Suprapubic skin (tissue), 4 donors: Measurements from ENCODE around the gene RUFY3. TPM values are rescaled to one million over a fixed set of nuclear protein-coding genes. Genes with fewer than 3 reads are reported as not detected.

Experiments
- DNase-seq, 2 donors: peaks; one replicate each; pipeline ENCODE4 v3.0.0-alpha.2; 2019; ENCODE audit warnings: low spot score in 2 of 2
- H3K27ac ChIP-seq: fragments of 200-600 bp; sonication (generic); one replicate; pipeline ENCODE4 v1.5.1; 2019
- H3K27me3 ChIP-seq: fragments of 200-600 bp; sonication (generic); one replicate; pipeline ENCODE4 v1.5.1; 2019
- H3K36me3 ChIP-seq: fragments of 200-600 bp; sonication (generic); one replicate; pipeline ENCODE4 v1.5.1; 2019
- H3K4me1 ChIP-seq: fragments of 200-600 bp; sonication (generic); one replicate; pipeline ENCODE4 v1.5.1; 2019
- H3K4me3 ChIP-seq: fragments of 200-600 bp; sonication (generic); one replicate; pipeline ENCODE4 v1.5.1; 2019; ENCODE audit warnings: mild to moderate bottlenecking
- H3K9me3 ChIP-seq: fragments of 200-600 bp; sonication (generic); one replicate; pipeline ENCODE4 v1.5.1; 2019
- EP300 ChIP-seq: sonication (generic); formaldehyde crosslinking; IDR thresholded peaks from one replicate; pipeline ENCODE4 v1.6.1; 2017; ENCODE audit warnings: antibody characterized with exemption
- POLR2A ChIP-seq, 2 donors: fragments of 450-650 bp; IDR thresholded peaks; one replicate each; pipeline ENCODE4 v1.6.1; 2017; ENCODE audit warnings: antibody characterized with exemption in 2 of 2, mild to moderate bottlenecking in 2 of 2, moderate library complexity in 2 of 2
- POLR2AphosphoS5 ChIP-seq, 3 donors: sonication (generic); formaldehyde crosslinking; IDR thresholded peaks; one replicate each; pipeline ENCODE4 v1.6.1; 2017; ENCODE audit warnings: antibody characterized with exemption in 3 of 3
- WGBS: methylation state at CpG from one replicate; pipeline ENCODE4 v1.1.5; 2018; 5-methylcytosine and 5-hydroxymethylcytosine counted together
- total RNA-seq, 4 donors: library from RNA; depleted of rRNA; stranded (reverse); fragments of >200 nt; gene quantifications; one replicate each; pipeline ENCODE4 v1.1.0, GENCODE V29; 2016
- TF ChIP-seq, protein P1 (sequence below), 2 donors: fragments of 200-600 bp in 1 of 2; fragments of 450-650 bp in 1 of 2; sonication (generic) in 1 of 2; IDR thresholded peaks; one replicate each; pipeline ENCODE4 v1.5.1; 2016 to 2019; ENCODE audit warnings: antibody characterized with exemption in 2 of 2, mild to moderate bottlenecking in 1 of 2, moderate library complexity in 1 of 2

RUFY3 gene
- total RNA-seq, 4 donors from 2014 or later = 53.2 to 155 (median 68.1) TPM

- TF ChIP-seq POLR2A (IDR thresholded peaks at IDR 0.05) (no peak), EP300 (no peak), POLR2AphosphoS5 (IDR thresholded peaks at IDR 0.05) (no peak)
- TF ChIP-seq, protein P1, sequence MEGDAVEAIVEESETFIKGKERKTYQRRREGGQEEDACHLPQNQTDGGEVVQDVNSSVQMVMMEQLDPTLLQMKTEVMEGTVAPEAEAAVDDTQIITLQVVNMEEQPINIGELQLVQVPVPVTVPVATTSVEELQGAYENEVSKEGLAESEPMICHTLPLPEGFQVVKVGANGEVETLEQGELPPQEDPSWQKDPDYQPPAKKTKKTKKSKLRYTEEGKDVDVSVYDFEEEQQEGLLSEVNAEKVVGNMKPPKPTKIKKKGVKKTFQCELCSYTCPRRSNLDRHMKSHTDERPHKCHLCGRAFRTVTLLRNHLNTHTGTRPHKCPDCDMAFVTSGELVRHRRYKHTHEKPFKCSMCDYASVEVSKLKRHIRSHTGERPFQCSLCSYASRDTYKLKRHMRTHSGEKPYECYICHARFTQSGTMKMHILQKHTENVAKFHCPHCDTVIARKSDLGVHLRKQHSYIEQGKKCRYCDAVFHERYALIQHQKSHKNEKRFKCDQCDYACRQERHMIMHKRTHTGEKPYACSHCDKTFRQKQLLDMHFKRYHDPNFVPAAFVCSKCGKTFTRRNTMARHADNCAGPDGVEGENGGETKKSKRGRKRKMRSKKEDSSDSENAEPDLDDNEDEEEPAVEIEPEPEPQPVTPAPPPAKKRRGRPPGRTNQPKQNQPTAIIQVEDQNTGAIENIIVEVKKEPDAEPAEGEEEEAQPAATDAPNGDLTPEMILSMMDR (IDR thresholded peaks at IDR 0.05) = no peak
- no peaks in the 10 kb centered on the region for H3K4me1 ChIP-seq
- no peak for DNase-seq
- no peak overlapping the region for H3K27ac ChIP-seq
- no peaks in the 10 kb centered on the region for H3K9me3 ChIP-seq
- H3K36me3 ChIP-seq = peaks cover 54% of the 10 kb centered on the region
- H3K27me3 ChIP-seq = no peaks in the 10 kb centered on the region
- WGBS = 92% methylated on average over 1 of the region's 1 CpG
- no peak overlapping the region for H3K4me3 ChIP-seq
Observed at GRCh38 chr4:70801265-70801809, 79.6 kb downstream of the RUFY3 start.

DNA sequence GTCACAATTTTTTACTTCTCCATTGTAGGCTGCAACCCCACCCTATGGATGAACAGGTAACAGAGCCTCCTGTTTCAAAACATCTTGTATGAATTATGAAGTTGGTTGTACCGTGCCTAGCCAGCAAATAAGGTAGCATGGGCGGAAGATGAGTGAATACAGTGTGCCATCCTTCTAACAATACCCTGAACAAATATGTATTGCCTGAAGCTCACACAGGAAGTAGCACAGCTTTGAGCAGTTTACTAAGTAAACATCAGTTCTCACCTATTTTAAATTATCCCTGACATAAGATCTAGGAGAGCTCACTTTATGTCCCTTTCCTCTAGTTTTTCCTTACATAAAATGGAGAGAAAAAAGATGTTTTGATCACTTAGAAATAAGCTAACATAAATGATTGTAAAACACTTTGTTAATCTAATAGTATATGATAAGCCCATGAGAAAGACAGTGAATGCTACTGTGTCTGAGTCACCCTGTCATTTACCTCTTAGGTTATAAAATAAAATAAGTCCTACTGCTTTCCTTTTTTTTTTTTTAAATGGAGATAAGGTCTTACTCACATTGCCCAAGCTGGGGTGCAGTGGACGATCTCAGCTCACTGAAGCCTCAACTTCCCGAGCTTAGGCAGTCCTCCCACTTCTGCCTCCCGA, 81.3 kb downstream of the RUFY3 start:
- TF ChIP-seq POLR2A (IDR thresholded peaks at IDR 0.05) (no peak), EP300 (no peak), POLR2AphosphoS5 (IDR thresholded peaks at IDR 0.05) (no peak)
- TF ChIP-seq, protein P1 (IDR thresholded peaks at IDR 0.05) = no peak
- H3K4me1 ChIP-seq = no peaks in the 10 kb centered on the region
- WGBS = 88% methylated on average over 5 of the region's 5 CpGs

GRCh38 chr4:70808151-70808550, 86.4 kb downstream of the RUFY3 start:
- DNase-seq = no peak
- no peaks in the 10 kb centered on the region for H3K4me1 ChIP-seq
- TF ChIP-seq EP300 (no peak), POLR2AphosphoS5 (IDR thresholded peaks at IDR 0.05) (no peak), POLR2A (IDR thresholded peaks at IDR 0.05) (no peak)
- TF ChIP-seq, protein P1 (IDR thresholded peaks at IDR 0.05) = no peak
- H3K27me3 ChIP-seq = no peaks in the 10 kb centered on the region
- 89% methylated on average over 1 of the region's 1 CpG for WGBS
- no peak overlapping the region for H3K27ac ChIP-seq
- peaks cover 34% of the 10 kb centered on the region for H3K36me3 ChIP-seq
- H3K9me3 ChIP-seq = no peaks in the 10 kb centered on the region
- no peak overlapping the region for H3K4me3 ChIP-seq

More for the DNA sequence above, 81.3 kb downstream of the RUFY3 start:
- no peaks in the 10 kb centered on the region for H3K27me3 ChIP-seq
- no peaks in the 10 kb centered on the region for H3K9me3 ChIP-seq
- no peak overlapping the region for H3K27ac ChIP-seq
- H3K36me3 ChIP-seq = peaks cover 49% of the 10 kb centered on the region
- no peak overlapping the region for H3K4me3 ChIP-seq
- DNase-seq = no peak

GRCh38 chr4:70815370-70815769, 93.6 kb downstream of the RUFY3 start:
- no peak for DNase-seq
- H3K4me1 ChIP-seq = no peaks in the 10 kb centered on the region
- no peak overlapping the region for H3K27ac ChIP-seq
- H3K4me3 ChIP-seq = no peak overlapping the region
- 77% methylated on average over 1 of the region's 1 CpG for WGBS
- TF ChIP-seq POLR2AphosphoS5 (IDR thresholded peaks at IDR 0.05) = no peak
- no peak for TF ChIP-seq POLR2A (IDR thresholded peaks at IDR 0.05)
- no peak for TF ChIP-seq EP300
- TF ChIP-seq, protein P1 (IDR thresholded peaks at IDR 0.05) = no peak
- no peaks in the 10 kb centered on the region for H3K27me3 ChIP-seq
- H3K9me3 ChIP-seq = no peaks in the 10 kb centered on the region
- H3K36me3 ChIP-seq = peaks cover 9% of the 10 kb centered on the region

DNA sequence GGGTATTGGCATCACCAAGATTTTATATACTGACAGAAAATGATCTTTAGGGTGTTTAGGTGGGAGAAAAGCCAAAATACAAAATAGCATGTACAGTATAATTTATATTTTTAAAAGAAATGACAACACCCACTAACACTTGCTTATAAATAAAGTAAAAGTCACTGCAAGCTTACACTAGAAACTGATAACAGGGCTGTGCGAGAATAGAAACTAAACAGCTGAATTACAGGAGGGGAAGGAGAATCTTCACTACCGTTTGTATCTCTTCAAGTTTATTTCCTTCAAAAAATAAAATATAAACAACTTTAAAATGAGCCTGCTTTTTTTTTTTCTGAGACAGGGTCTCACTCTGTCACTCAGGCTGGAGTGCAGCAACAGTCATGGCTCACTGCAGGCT, 95.1 kb downstream of the RUFY3 start:
- Histone ChIP-seq H3K9me3 (no peaks in the 10 kb centered on the region), H3K4me1 (no peaks in the 10 kb centered on the region), H3K27ac (no peak overlapping the region), H3K4me3 (no peak overlapping the region), H3K27me3 (no peaks in the 10 kb centered on the region), H3K36me3 (peaks cover 21% of the 10 kb centered on the region)
- no peak for TF ChIP-seq POLR2A (IDR thresholded peaks at IDR 0.05)
- TF ChIP-seq EP300 = no peak
- TF ChIP-seq, protein P1 (IDR thresholded peaks at IDR 0.05) = no peak
- no peak for TF ChIP-seq POLR2AphosphoS5 (IDR thresholded peaks at IDR 0.05)
- no peak for DNase-seq
- WGBS = 48% methylated on average over 2 of the region's 2 CpGs
